GM18858 (cell line): ENCODE results near the gene SNCB.

Experiments used
- ATAC-seq: cut with Tn5 transposase; IDR thresholded peaks from one replicate; pipeline ENCODE4 v1.9.1; 2021; ENCODE audit not compliant: unreplicated experiment

The SNCB gene

GRCh38 chr5:176644878-176645670 lies 14.7 kb upstream of the SNCB start:
- ATAC-seq, result no peak

DNA sequence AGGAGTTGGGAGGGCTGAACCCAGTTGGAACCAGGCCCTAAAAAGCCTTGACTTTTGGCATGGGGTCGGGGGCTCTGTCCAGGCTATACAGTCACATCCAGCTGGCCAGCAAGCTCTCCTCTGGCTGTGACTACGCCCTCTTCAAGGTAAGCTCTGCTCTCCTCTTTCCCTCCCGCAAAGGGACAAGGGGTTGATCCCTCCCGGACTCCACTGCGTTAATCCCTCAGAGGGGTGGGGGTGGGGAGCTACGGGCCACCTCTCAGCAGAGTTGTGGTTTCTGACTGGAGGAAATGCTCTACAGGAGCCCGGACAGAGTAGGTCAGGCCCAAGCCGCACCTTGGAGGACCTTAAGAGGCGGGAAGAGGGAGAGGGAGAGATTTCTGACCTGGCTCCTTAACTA lies 14.0 kb upstream of the SNCB start:
- ATAC-seq, result no peak

- no peak for ATAC-seq
Observed at GRCh38 chr5:176643491-176644219, 13.3 kb upstream of the SNCB start.

DNA sequence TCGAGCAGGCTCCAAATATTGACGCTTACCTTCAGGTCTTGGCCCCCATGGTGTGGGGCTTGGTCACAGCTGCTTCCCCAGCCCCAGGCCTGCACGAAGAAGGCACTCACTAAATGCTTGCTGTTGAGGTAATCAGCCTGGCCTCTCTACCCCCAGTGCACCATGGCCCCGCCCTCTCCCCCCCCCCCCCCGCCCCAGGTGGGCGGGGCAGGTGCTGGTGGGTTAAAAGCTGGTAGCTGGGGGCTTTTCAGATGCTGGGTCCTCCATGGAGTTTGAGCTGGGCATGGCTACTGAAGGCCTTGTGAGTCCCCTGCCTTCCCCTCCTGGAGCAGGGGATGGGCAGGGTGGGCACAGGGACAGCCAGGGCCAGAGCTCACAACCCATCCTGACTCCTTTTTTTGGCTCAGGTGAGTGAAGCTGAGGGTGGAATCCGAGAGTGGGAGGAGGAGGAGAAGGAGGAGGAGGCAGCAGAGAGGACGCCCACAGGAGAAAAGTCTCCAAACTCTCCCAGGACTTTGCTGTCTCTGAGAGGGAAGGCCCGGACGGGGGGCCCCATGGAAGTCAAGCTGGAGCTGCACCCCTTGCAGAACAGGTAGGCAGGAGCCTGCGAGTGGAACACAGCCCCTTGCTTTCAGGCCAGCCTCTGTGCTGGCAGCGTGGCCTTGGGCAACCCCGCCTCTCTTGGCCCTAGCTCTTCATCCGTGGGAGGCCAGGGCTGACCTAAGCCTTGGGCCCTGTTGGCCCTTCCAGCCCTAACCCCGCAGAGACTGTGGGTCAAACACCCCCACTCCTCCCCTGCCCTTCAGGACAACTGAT lies 12.5 kb upstream of the SNCB start:
- no peak for ATAC-seq

DNA sequence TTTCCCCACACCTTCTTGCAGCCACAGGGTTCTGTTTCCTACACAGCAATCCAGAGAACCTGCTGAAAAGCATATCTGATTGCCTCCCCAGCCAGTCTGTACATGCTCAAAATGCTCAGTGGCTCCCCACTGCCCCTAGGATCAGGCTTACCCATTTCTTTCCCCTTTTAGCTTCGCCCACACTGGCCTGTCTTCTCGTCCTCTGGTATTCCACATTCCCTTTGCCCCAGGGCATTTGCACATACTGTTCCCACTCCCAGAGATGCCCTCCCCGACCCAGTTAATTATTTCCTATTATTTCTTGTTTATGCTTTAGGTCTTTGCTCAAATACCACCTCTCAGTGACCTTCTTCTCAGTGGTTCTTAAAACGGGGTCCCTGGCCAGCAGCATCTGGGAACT lies 10.3 kb upstream of the SNCB start:
- no peak for ATAC-seq

- ATAC-seq, result no peak
Observed at GRCh38 chr5:176639981-176640380, 9.6 kb upstream of the SNCB start.

GRCh38 chr5:176639208-176639607 lies 8.9 kb upstream of the SNCB start:
- ATAC-seq, result no peak

- ATAC-seq, result no peak
Observed at GRCh38 chr5:176638437-176638836, 8.1 kb upstream of the SNCB start.

DNA sequence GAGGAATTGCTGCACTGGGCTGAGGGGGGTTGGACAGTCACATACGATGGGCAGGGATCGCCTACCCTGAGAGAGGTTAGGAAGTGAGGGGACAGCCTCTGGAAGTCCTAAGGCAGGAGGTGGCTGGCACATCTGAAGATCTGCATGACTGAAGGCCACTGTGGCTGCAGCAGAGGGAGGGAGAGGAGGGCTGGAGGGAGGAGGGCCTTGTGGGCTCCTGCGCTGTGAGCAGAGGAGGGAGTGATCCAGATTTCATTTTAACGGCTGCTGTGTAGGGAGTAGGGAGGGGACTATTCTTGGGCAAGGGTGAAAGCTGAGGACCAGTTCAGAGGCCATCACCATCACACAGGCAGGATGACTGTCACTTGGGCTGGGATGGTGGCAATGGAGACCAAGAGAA lies 7.2 kb upstream of the SNCB start:
- no peak for ATAC-seq

DNA sequence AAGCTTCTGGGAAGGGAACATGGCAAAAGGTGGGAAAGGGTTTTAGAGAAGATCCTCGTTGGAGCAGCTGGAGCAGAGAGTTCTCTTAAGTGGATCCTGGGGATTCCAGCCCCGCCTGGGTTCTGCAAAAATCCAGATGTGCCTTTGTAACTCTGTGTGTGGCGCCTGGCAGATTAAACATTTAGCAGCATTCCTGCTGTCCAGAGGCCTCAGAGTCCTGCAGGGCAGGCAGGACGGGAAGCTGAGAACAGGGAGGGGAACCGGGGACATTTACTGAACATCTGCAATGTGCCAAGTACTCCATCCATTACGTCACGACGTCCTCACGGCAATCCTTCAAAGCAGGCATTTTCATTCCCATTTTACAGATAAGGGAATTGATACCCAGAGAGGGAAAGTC lies 6.1 kb upstream of the SNCB start:
- no peak for ATAC-seq

DNA sequence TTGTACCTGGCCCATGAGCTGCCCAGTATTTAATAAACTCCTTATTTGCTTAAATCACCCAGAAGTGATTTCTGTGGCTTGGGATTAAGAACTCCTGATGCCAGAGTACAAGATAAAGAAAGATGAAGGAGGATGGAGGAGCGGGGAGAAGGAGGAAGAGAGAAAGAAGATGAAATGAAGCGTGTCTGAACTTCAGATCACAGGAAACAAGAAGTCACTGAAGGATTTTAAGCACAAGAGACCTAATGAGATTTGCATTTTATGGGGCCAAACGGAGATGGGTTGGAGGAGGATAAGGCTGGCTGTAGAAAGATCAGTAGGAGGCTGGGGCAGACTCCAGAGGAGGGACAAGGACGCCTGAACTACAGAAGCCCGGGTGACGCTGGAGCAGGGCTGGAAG lies 3.3 kb upstream of the SNCB start:
- no peak for ATAC-seq

DNA sequence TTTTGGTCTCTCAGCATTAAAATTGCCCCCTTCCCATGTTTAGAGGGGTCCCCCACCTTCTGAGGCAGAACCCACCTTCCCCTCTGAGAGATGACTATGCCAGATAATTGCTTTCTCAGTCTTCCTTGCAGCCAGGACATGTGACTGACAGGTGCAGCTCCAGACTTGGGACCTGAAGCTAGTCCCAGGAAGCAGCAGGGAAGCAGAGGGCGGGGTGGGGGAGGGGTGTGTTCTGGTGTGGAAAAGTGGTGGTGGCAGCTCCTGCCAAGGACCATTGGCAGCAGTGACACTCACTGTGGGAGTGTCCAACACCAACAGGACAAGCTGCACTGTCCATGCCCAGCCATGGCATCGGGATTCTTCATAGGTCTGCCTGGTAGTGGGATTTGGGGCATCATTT lies 2.4 kb upstream of the SNCB start:
- no peak for ATAC-seq

GRCh38 chr5:176631383-176632200 lies 1.3 kb upstream of the SNCB start:
- no peak for ATAC-seq

GRCh38 chr5:176630681-176631222 lies 418 bp upstream of the SNCB start:
- ATAC-seq, result no peak

DNA sequence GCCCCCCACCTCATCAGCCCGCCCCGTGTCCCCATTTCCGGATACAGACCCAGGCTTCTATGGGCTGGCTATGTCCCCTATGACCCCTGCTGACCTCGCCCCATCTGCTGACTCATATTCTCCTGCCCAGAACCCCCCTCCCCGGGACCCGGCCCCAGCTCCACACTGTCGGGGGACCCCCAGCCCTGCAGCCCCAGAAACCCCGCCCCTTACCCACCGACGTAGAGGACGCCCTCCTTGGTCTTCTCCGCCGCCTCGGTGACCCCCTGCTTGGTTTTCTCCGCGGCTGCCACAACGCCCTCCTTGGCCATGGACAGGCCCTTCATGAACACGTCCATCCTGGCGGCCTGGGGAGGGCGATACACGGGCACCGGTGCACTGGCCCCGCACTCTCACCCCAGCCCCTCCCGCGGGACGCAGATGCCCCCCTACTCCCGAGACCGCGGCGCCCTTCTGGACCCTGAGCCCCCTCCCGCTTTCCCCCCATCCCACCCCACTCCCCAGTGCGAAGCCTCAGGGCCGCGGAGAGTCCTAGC lies 949 bp downstream of the SNCB start:
- no peak for ATAC-seq

GRCh38 chr5:176628406-176629228 lies 1.7 kb downstream of the SNCB start:
- no peak for ATAC-seq

- no peak for ATAC-seq
Observed at GRCh38 chr5:176627582-176627981, 2.8 kb downstream of the SNCB start.

DNA sequence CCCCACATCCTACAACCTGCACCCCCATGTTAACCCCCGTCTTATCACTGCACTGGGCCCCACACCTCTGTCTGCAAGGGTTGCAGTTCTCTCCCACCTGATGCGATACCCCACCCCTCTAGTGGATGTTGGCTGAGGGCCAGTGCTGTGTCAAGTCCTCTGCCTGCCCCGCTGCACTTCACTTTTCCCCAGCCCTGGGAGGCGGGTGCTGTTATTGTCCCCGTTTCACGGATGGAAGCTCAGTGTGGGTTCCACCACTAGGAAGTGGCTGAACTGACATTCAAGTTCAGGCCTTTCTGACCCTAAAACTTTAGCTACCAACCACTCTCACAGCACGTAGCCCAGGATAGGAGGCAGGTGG lies 3.5 kb downstream of the SNCB start:
- ATAC-seq, result no peak
